Prostate gland (tissue), 2 donors: Measurements from ENCODE around the gene SLC39A11.

Source experiments
- POLR2A ChIP-seq: fragments of 450-650 bp; IDR thresholded peaks from one replicate; pipeline ENCODE4 v1.6.1; 2016; ENCODE audit warnings: antibody characterized with exemption, mild to moderate bottlenecking
- POLR2AphosphoS5 ChIP-seq: sonication (generic); formaldehyde crosslinking; IDR thresholded peaks from one replicate; pipeline ENCODE4 v1.6.1; 2017; ENCODE audit warnings: antibody characterized with exemption
- TF ChIP-seq, protein P1 (sequence below), 4 experiments: fragments of 200-600 bp in 2 of 4; fragments of 450-650 bp in 2 of 4; sonication (generic) in 2 of 4; IDR thresholded peaks; 1 replicate in 3 of 4; 2 replicates in 1 of 4; pipeline ENCODE4 v1.5.1; 2016 to 2019; ENCODE audit warnings: antibody characterized with exemption in 4 of 4, mild to moderate bottlenecking in 2 of 4, moderate library complexity in 2 of 4

DNA sequence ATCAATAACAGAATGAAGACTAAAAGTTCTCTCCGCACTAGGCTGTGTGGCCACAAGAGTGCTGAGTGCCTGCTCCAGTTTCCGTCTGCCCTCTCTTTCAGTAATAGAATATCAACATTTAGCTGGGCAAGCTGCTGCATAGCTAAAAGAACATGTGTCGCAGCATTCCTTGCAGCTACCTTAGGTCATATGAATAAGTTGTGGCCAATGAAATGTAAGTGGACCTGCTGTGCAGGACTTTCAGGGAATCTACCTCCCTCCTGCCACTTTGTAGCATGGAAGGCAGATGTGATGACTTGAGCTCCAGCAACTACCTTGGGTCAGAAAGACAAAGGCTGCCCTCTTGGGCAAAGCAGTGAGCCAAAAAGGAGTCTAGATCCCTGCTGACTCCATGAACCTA, 25.4 kb downstream of the SLC39A11 start:
- TF ChIP-seq, protein P1, sequence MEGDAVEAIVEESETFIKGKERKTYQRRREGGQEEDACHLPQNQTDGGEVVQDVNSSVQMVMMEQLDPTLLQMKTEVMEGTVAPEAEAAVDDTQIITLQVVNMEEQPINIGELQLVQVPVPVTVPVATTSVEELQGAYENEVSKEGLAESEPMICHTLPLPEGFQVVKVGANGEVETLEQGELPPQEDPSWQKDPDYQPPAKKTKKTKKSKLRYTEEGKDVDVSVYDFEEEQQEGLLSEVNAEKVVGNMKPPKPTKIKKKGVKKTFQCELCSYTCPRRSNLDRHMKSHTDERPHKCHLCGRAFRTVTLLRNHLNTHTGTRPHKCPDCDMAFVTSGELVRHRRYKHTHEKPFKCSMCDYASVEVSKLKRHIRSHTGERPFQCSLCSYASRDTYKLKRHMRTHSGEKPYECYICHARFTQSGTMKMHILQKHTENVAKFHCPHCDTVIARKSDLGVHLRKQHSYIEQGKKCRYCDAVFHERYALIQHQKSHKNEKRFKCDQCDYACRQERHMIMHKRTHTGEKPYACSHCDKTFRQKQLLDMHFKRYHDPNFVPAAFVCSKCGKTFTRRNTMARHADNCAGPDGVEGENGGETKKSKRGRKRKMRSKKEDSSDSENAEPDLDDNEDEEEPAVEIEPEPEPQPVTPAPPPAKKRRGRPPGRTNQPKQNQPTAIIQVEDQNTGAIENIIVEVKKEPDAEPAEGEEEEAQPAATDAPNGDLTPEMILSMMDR (IDR thresholded peaks at IDR 0.05) = no peak
- TF ChIP-seq POLR2A (no peak), POLR2AphosphoS5 (no peak)
